Measurements from ENCODE around the gene NUAK2. TPM values are rescaled to one million over a fixed set of nuclear protein-coding genes. Genes with fewer than 3 reads are reported as not detected.

Gene NUAK2
- total and polyA plus RNA-seq, 2 of the 4 experiments (the other 2 are of a cell fraction): 7.2 to 17.6 TPM

DNA sequence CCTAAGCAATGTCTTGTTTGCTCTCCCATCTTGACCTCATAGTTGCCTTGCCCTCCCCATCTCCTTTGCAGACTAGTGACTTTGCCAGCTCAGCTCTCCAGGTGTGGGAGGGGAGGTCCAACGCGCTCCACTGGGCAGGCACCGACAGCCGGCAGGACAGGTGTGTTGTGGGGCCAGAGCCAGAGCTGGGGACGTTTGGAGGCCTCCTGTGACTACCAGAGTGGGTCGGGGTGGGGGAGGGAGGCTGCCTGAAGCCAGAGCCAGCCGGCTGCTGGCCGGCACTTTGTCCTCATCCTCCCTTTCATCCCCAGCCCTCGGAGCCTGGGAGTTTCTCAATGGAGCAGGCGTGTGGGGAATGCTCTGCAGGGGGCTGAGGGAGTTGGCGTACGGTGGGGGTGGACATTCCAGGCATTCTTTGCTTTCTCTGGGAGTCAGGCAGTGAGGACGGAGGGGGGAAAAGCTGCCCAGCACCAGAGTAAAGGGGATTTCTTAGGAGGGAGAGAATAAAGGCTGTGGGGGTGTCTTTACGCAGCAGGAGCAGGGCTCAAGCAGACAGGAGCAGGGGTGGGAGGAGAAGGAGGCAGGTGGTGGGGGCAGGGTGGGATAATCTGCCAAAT lies 20.2 kb downstream of the NUAK2 start:
- Histone ChIP-seq H3K56ac (ENCODE audit: extremely low read depth, insufficient read depth, low read length) (peak overlapping the region; percentile 96), H3K36me3 (ENCODE audit: control insufficient read depth, insufficient read depth, low read length) (peaks cover 40% of the 10 kb centered on the region), H3K9ac (ENCODE audit: low read depth, low read length) (peak overlapping the region; percentile 77), H2BK15ac (ENCODE audit: low read depth, low read length) (peak overlapping the region; percentile 100), H4K8ac (ENCODE audit: low read depth in 2 of 2, low read length in 2 of 2) (peak overlapping the region; percentile 98 to 100), H3K27ac (ENCODE audit: insufficient read depth, low read length) (peak overlapping the region; percentile 99), H3K23ac (ENCODE audit: low read depth, low read length) (peak overlapping the region; percentile 99), H4K91ac (ENCODE audit: insufficient read depth, low read depth, low read length) (peak overlapping the region; percentile 100), H2BK120ac (ENCODE audit: low read depth, low read length) (peak overlapping the region; percentile 100), H3K4ac (ENCODE audit: low read depth, low read length) (peak overlapping the region; percentile 100), H3K14ac (replicated peaks; ENCODE audit: low read depth, low read length) (peak overlapping the region; percentile 98), H3K4me2 (ENCODE audit: low read depth, low read length) (peak overlapping the region; percentile 19; the same call in 1 of the 2 replicates), H2AK5ac (ENCODE audit: low read depth, low read length) (peak overlapping the region; percentile 100), H2BK5ac (ENCODE audit: low read depth, low read length, poor library complexity, severe bottlenecking) (peak overlapping the region; percentile 100), H2BK20ac (ENCODE audit: low read depth, low read length) (peak overlapping the region; percentile 99), H3K9me1 (ENCODE audit: insufficient read depth, low read length) (peaks cover 17% of the 10 kb centered on the region), H4K5ac (ENCODE audit: low read depth, low read length) (peak overlapping the region; percentile 91), H3K79me1 (ENCODE audit: low read depth in 1 of 2, low read length in 2 of 2) (peaks cover 21 to 75% of the 10 kb centered on the region in 2 experiments), H4K20me1 (ENCODE audit: insufficient read depth, low read length) (no peaks in the 10 kb centered on the region), H3K4me3 (ENCODE audit: insufficient read depth, low read depth, low read length) (no peak overlapping the region), H3K4me1 (ENCODE audit: control insufficient read depth, insufficient read depth, low read length) (peaks cover 32% of the 10 kb centered on the region), H3K27me3 (ENCODE audit: control insufficient read depth, insufficient read depth, low read length) (no peaks in the 10 kb centered on the region), H3K9me3 (ENCODE audit: control insufficient read depth, insufficient read depth, low read length) (no peaks in the 10 kb centered on the region), H3K18ac (ENCODE audit: low read depth, low read length) (peak overlapping the region; percentile 94), H2AFZ (replicated peaks; ENCODE audit: low read length, poor library complexity) (peak overlapping the region; percentile 83), H2AK9ac (replicated peaks; ENCODE audit: low read depth, low read length, poor library complexity) (peak overlapping the region; percentile 97)
- intact Hi-C loops (cut with micrococcal nuclease) (loop anchor here (2.0 kb wide), 1 partner anchor 19 kb away; the partner anchor contains the start of gene NUAK2), in situ Hi-C loops (cut with MboI; ENCODE audit: low sequenced_read_pairs) (no loop called here), dilution Hi-C loops (cut with HindIII; ENCODE audit: low sequenced_read_pairs, unreplicated experiment) (no loop called here)
- CTCF ChIA-PET: interaction anchor here (2.1 to 2.3 kb wide), 2 partner anchors 24 to 28 kb away, joined by 5 to 9 read pairs; no protein-coding TSS in a partner anchor
- BruUV-seq (replicated peaks): no TSS peak
- WGBS, 2 experiments (ENCODE audit: extremely low coverage in 2 of 2, insufficient read length in 1 of 2): no CpG with 5 or more reads among the region's 14 CpGs
- POLR2A ChIA-PET (ENCODE audit: unreplicated experiment): interaction anchor here (0.5 kb wide), 1 partner anchor 15 kb away, joined by 3 read pairs; no protein-coding TSS in a partner anchor
- ATAC-seq (ENCODE audit: low read depth) (peak; percentile 68), DNase-seq (peak; percentile 97)
- 0 out of 2 replicates have a peak, but pooled peaks have one; percentile 19 for TF ChIP-seq SMC3 (IDR thresholded peaks at IDR 0.05; ENCODE audit: low read depth, low read length)
- peak; percentile 15; the same call in 1 of the 2 replicates for TF ChIP-seq NFE2L2 (IDR thresholded peaks at IDR 0.05; ENCODE audit: low read depth, low read length)
- peak; percentile 63 for TF ChIP-seq RCOR1 (IDR thresholded peaks at IDR 0.05; ENCODE audit: insufficient replicate concordance, low read length)
- no peak for TF ChIP-seq RFX5 (IDR thresholded peaks at IDR 0.05; ENCODE audit: low read depth, low read length)
- TF ChIP-seq POLR2A (IDR thresholded peaks at IDR 0.05; ENCODE audit: low read depth, low read length): peak; percentile 41; the same call in 1 of the 2 replicates
- peak; percentile 33; the same call in 1 of the 2 replicates for TF ChIP-seq RAD21 (IDR thresholded peaks at IDR 0.05; ENCODE audit: low read length)
- TF ChIP-seq CHD1 (IDR thresholded peaks at IDR 0.05; ENCODE audit: low read depth, low read length): no peak
- TF ChIP-seq, protein P1, sequence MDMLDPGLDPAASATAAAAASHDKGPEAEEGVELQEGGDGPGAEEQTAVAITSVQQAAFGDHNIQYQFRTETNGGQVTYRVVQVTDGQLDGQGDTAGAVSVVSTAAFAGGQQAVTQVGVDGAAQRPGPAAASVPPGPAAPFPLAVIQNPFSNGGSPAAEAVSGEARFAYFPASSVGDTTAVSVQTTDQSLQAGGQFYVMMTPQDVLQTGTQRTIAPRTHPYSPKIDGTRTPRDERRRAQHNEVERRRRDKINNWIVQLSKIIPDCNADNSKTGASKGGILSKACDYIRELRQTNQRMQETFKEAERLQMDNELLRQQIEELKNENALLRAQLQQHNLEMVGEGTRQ (IDR thresholded peaks at IDR 0.05; ENCODE audit: low read depth, low read length): no peak
- no peak for TF ChIP-seq MXI1 (IDR thresholded peaks at IDR 0.05; ENCODE audit: borderline replicate concordance, low read depth, low read length)
- TF ChIP-seq MAZ (IDR thresholded peaks at IDR 0.05; ENCODE audit: borderline replicate concordance, low read depth, low read length): peak; percentile 99
- TF ChIP-seq, protein P2, sequence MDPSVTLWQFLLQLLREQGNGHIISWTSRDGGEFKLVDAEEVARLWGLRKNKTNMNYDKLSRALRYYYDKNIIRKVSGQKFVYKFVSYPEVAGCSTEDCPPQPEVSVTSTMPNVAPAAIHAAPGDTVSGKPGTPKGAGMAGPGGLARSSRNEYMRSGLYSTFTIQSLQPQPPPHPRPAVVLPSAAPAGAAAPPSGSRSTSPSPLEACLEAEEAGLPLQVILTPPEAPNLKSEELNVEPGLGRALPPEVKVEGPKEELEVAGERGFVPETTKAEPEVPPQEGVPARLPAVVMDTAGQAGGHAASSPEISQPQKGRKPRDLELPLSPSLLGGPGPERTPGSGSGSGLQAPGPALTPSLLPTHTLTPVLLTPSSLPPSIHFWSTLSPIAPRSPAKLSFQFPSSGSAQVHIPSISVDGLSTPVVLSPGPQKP (IDR thresholded peaks at IDR 0.05; ENCODE audit: borderline replicate concordance, low read depth, low read length): no peak
- TF ChIP-seq BHLHE40 (IDR thresholded peaks at IDR 0.05; ENCODE audit: low read depth, low read length): peak; percentile 63; the same call in 1 of the 2 replicates
- 0 out of 2 replicates have a peak, but pooled peaks have one; percentile 8 for TF ChIP-seq FOS (IDR thresholded peaks at IDR 0.05; ENCODE audit: low read depth, low read length)
- TF ChIP-seq CEBPB (IDR thresholded peaks at IDR 0.05; ENCODE audit: low read depth, low read length): peak; percentile 86
- no peak for TF ChIP-seq MAFK (IDR thresholded peaks at IDR 0.05; ENCODE audit: low read depth, low read length)
